A673 (cell line): ENCODE data around the gene TOE1. TPM values are rescaled to one million over a fixed set of nuclear protein-coding genes. Genes with fewer than 3 reads are reported as not detected.

Source experiments
- BruUV-seq: library from RNA; stranded (reverse); fragments of 400-500 nt; replicated peaks from 2 replicates; lab custom pipeline; 2021; lab: Mats Ljungman, UMichigan
- CTCF ChIA-PET: fragments of 300-600 bp; sonication (Branson Sonifier 250); formaldehyde crosslinking; loops from one replicate; lab custom pipeline; 2022; ENCODE audit warnings: antibody characterized with exemption; lab: Charles Lee
- POLR2A ChIA-PET: fragments of 300-600 bp; sonication (Branson Sonifier 250); formaldehyde crosslinking; loops from one replicate; lab custom pipeline; 2022; ENCODE audit warnings: antibody characterized with exemption; ENCODE audit not compliant: low non-redundant PET; lab: Charles Lee
- DNase-seq: peaks from one replicate; pipeline ENCODE4 v3.0.0-alpha.2; 2015; ENCODE audit warnings: low spot score
- H3K27ac ChIP-seq: fragments of 200-600 bp; sonication (generic); 2 replicates; pipeline ENCODE4 v1.5.1; 2016; ENCODE audit warnings: mixed run types, low read depth, mild to moderate bottlenecking, mixed read lengths, antibody characterized with exemption, low read length; ENCODE audit not compliant: poor library complexity, severe bottlenecking
- H3K27me3 ChIP-seq: fragments of 200-600 bp; sonication (generic); replicated peaks from 2 replicates; pipeline ENCODE4 v1.6.1; 2017; ENCODE audit warnings: mixed run types, low read depth, mild to moderate bottlenecking, mixed read lengths, antibody characterized with exemption, low read length; ENCODE audit not compliant: insufficient read depth, poor library complexity
- H3K36me3 ChIP-seq: fragments of 200-600 bp; sonication (generic); 2 replicates; pipeline ENCODE4 v1.6.1; 2016; ENCODE audit warnings: mixed run types, mild to moderate bottlenecking, mixed read lengths, antibody characterized with exemption, low read length; ENCODE audit not compliant: insufficient read depth, poor library complexity, severe bottlenecking
- H3K4me1 ChIP-seq: fragments of 200-600 bp; sonication (generic); 2 replicates; pipeline ENCODE4 v1.6.1; 2017; ENCODE audit warnings: mixed run types, mild to moderate bottlenecking, mixed read lengths, antibody characterized with exemption, low read length; ENCODE audit not compliant: insufficient read depth, poor library complexity, severe bottlenecking
- H3K4me3 ChIP-seq: fragments of 200-600 bp; sonication (generic); 2 replicates; pipeline ENCODE4 v1.5.1; 2016; ENCODE audit warnings: low read depth, mixed run types, mild to moderate bottlenecking, mixed read lengths, low read length; ENCODE audit not compliant: poor library complexity, severe bottlenecking
- H3K9me3 ChIP-seq: fragments of 200-600 bp; sonication (generic); 2 replicates; pipeline ENCODE4 v1.6.1; 2016; ENCODE audit warnings: mixed run types, low read depth, mild to moderate bottlenecking, mixed read lengths, antibody characterized with exemption, low read length; ENCODE audit not compliant: poor library complexity, severe bottlenecking
- CTCF ChIP-seq: fragments of 300-800, 200-600 bp; sonication (generic); conservative IDR thresholded peaks from 2 replicates; pipeline ENCODE4 v1.5.1; 2017; ENCODE audit warnings: low read depth, mild to moderate bottlenecking, antibody characterized with exemption, low read length, moderate library complexity, mixed read lengths
- EZH2 ChIP-seq: fragments of 200-600 bp; sonication (generic); IDR thresholded peaks from 2 replicates; pipeline ENCODE4 v1.6.1; 2017; ENCODE audit warnings: borderline replicate concordance, low read depth, mild to moderate bottlenecking, mixed read lengths, antibody characterized with exemption, low read length; ENCODE audit not compliant: poor library complexity, severe bottlenecking
- intact Hi-C: fragments of 100-400 bp; cut with micrococcal nuclease; formaldehyde crosslinking; loops from one replicate; pipeline ENCODE4 v1.10.0; 2022; ENCODE audit not compliant: unreplicated experiment
- total RNA-seq: library from RNA; stranded (reverse); gene quantifications from 2 replicates; pipeline ENCODE4 v1.2.3, GENCODE V29; 2021

Gene TOE1
- total RNA-seq, 1 experiment from 2014 or later, result 20.6 TPM

- TF ChIP-seq CTCF (no peak), EZH2 (no peak)
- H3K27me3 ChIP-seq, result no peaks in the 10 kb centered on the region
- H3K4me3 ChIP-seq, result no peak overlapping the region
- peaks cover 11% of the 10 kb centered on the region for H3K36me3 ChIP-seq
- no peak for DNase-seq
- intact Hi-C loops, result no loop called here
- no TSS peak for BruUV-seq
- H3K9me3 ChIP-seq, result no peaks in the 10 kb centered on the region
- POLR2A ChIA-PET, result no interaction called here
- no peak overlapping the region for H3K27ac ChIP-seq
- CTCF ChIA-PET, result no interaction called here
- H3K4me1 ChIP-seq, result no peaks in the 10 kb centered on the region
These were observed 8.6 kb downstream of the TOE1 start for GRCh38 chr1:45348609-45348965.

DNA sequence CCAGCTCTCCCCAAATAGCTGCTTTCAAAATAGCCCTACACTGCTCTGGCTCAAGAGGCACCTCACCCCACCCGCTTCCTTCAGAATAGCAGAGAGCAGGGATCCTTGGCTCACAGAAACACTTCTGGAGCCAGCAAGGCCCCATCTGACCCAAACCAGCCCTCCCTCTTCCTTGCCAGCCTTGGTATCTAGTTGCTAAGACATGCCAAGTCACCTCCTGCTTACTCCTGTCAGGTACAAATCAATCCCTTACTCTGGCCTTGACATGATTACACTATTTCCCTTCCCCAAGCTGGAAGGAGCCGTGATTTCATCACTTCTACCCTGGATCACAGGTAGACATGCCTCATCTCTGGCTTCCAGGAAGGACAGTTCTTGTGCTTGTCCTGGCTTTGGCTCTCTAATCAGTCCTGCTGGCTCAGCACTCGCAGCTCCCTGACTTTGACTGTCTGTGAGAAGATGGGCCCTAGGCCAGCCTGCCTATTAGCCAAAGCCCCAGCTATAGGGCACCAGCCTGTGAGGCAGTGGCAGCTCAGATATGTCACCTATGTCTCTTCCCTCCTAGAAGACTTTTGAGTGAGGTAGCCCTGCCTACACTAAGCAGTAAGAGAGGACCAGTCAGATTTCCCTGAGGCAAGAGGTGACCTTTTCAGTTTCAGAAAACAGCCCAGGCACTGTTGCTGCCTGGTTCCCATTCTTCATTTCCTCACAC is 9.2 kb downstream of the TOE1 start:
- H3K27me3 ChIP-seq, result no peaks in the 10 kb centered on the region
- CTCF ChIA-PET, result no interaction called here

DNA sequence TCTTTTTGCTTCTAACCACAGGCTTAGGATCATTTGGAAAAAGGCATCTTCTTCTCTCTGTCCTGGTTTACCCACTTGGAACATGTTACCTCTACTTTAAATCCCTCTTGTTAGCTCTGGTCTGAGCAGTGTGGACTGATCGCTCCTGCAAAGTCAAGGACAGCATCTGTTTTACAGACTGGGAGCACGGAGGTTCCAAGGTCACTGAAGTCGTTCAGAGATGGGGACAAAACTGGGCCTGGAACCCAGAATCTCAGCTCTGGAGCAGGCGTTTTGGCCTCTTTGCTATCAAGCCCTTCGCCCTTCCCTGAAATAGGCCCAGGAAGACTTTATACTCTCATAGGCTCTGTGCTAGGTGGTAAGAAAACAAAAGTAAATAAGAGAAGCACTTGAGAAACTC is 11.5 kb downstream of the TOE1 start:
- Histone ChIP-seq H3K27me3 (no peaks in the 10 kb centered on the region), H3K36me3 (no peaks in the 10 kb centered on the region), H3K4me1 (no peaks in the 10 kb centered on the region), H3K27ac (no peak overlapping the region), H3K4me3 (no peak overlapping the region), H3K9me3 (no peaks in the 10 kb centered on the region)
- intact Hi-C loops, result loop anchor here (10.0 kb wide), 1 partner anchor 533 kb away; no protein-coding TSS in a partner anchor
- no peak for DNase-seq
- TF ChIP-seq CTCF, result no peak
- CTCF ChIA-PET, result no interaction called here
- POLR2A ChIA-PET, result no interaction called here
- BruUV-seq, result no TSS peak

More for the DNA sequence above, 9.2 kb downstream of the TOE1 start:
- POLR2A ChIA-PET, result no interaction called here
- Histone ChIP-seq H3K27ac (no peak overlapping the region), H3K9me3 (no peaks in the 10 kb centered on the region), H3K36me3 (peaks cover 5% of the 10 kb centered on the region), H3K4me3 (no peak overlapping the region), H3K4me1 (no peaks in the 10 kb centered on the region)
- TF ChIP-seq EZH2 (no peak), CTCF (no peak)
- intact Hi-C loops, result no loop called here
- no peak for DNase-seq
- BruUV-seq, result no TSS peak
